Stimulated activated CD4-positive, alpha-beta T cell treated with anti-CD3 and anti-CD28 coated beads, Interleukin-12 subunit alpha, Interleukin-12 subunit beta, amount 100 ng/mL, for 4 hours (primary cell): Measurements from ENCODE around the gene KCTD19.
A peak's percentile ranks its signal among the peaks of the same experiment; 100 is the strongest.

Source experiments
- DNase-seq: peaks from one replicate; pipeline ENCODE4 v3.0.0-alpha.2; 2020

KCTD19 gene

GRCh38 chr16:67282447-67282805 is 44.1 kb downstream of the KCTD19 start:
- no peak for DNase-seq

GRCh38 chr16:67281536-67282446 is 44.8 kb downstream of the KCTD19 start:
- DNase-seq, result no peak

GRCh38 chr16:67280090-67281015 is 46.2 kb downstream of the KCTD19 start:
- DNase-seq, result no peak

- DNase-seq, result peak; percentile 83
Observed at GRCh38 chr16:67279296-67280089, 47.0 kb downstream of the KCTD19 start, which contains the start of gene PLEKHG4. Gene PLEKHG4, plus strand, starts transcription at chr16:67279532. Its CDS starts 513 bp downstream, at chr16:67280045.

- DNase-seq, result no peak
Observed at GRCh38 chr16:67278773-67279295, 47.7 kb downstream of the KCTD19 start.

GRCh38 chr16:67277999-67278772 is 48.4 kb downstream of the KCTD19 start:
- DNase-seq, result no peak

- no peak for DNase-seq
Observed at GRCh38 chr16:67277294-67277998, 49.1 kb downstream of the KCTD19 start.

- DNase-seq, result no peak
Observed at GRCh38 chr16:67275321-67275720, 51.2 kb downstream of the KCTD19 start.

- DNase-seq, result no peak
Observed at GRCh38 chr16:67271446-67271845, 55.1 kb downstream of the KCTD19 start.

- no peak for DNase-seq
Observed at GRCh38 chr16:67270931-67271338, 55.6 kb downstream of the KCTD19 start.

- no peak for DNase-seq
Observed at GRCh38 chr16:67269766-67270165, 56.8 kb downstream of the KCTD19 start.

- DNase-seq, result no peak
Observed at GRCh38 chr16:67268136-67268579, 58.4 kb downstream of the KCTD19 start.

GRCh38 chr16:67265834-67266233 is 60.7 kb downstream of the KCTD19 start:
- no peak for DNase-seq

GRCh38 chr16:67264866-67265265 is 61.7 kb downstream of the KCTD19 start:
- DNase-seq, result no peak

- DNase-seq, result no peak
Observed at GRCh38 chr16:67264277-67264676, 62.3 kb downstream of the KCTD19 start.

- DNase-seq, result no peak
Observed at GRCh38 chr16:67263201-67263600, 63.3 kb downstream of the KCTD19 start.

- no peak for DNase-seq
Observed at GRCh38 chr16:67260426-67261063, 66.0 kb downstream of the KCTD19 start.

- DNase-seq, result no peak
Observed at GRCh38 chr16:67259705-67260104, 66.8 kb downstream of the KCTD19 start.

GRCh38 chr16:67258161-67258835 is 68.2 kb downstream of the KCTD19 start:
- no peak for DNase-seq
